ENCODE data around the gene SH3RF3.

- TF ChIP-seq, protein P1, sequence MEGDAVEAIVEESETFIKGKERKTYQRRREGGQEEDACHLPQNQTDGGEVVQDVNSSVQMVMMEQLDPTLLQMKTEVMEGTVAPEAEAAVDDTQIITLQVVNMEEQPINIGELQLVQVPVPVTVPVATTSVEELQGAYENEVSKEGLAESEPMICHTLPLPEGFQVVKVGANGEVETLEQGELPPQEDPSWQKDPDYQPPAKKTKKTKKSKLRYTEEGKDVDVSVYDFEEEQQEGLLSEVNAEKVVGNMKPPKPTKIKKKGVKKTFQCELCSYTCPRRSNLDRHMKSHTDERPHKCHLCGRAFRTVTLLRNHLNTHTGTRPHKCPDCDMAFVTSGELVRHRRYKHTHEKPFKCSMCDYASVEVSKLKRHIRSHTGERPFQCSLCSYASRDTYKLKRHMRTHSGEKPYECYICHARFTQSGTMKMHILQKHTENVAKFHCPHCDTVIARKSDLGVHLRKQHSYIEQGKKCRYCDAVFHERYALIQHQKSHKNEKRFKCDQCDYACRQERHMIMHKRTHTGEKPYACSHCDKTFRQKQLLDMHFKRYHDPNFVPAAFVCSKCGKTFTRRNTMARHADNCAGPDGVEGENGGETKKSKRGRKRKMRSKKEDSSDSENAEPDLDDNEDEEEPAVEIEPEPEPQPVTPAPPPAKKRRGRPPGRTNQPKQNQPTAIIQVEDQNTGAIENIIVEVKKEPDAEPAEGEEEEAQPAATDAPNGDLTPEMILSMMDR (IDR thresholded peaks at IDR 0.05 in 2 of 3, conservative IDR thresholded peaks at IDR 0.05 in 1 of 3; ENCODE audit: borderline replicate concordance in 1 of 3, insufficient read depth in 1 of 3, low read depth in 2 of 3, low read length in 2 of 3) = no peak
- TF ChIP-seq SP1 (IDR thresholded peaks at IDR 0.05; ENCODE audit: low read depth) = no peak
- no peak for TF ChIP-seq YY1 (IDR thresholded peaks at IDR 0.05; ENCODE audit: extremely low read depth, insufficient replicate concordance, low read depth, low read length)
- no peak for TF ChIP-seq ELF1 (IDR thresholded peaks at IDR 0.05; ENCODE audit: borderline replicate concordance, low read depth)
- TF ChIP-seq POLR2AphosphoS5 (IDR thresholded peaks at IDR 0.05; ENCODE audit: low read depth, low read length) = no peak
- TF ChIP-seq POLR2A (IDR thresholded peaks at IDR 0.05; ENCODE audit: borderline replicate concordance, extremely low read depth, insufficient read depth, insufficient read length) = no peak
Measured at GRCh38 chr2:109128616-109129355, at the start of gene SH3RF3.

All from HCT116 (cell line).